Fibroblast of villous mesenchyme (primary cell): ENCODE results near the gene PRICKLE2. TPM values are rescaled to one million over a fixed set of nuclear protein-coding genes. Genes with fewer than 3 reads are reported as not detected.

Source experiments
- DNase-seq: peaks from one replicate; pipeline ENCODE4 v3.0.0-alpha.2; 2010; ENCODE audit warnings: low read depth
- H3K4me3 ChIP-seq: 2 replicates; pipeline ENCODE4 v1.5.1; 2011; ENCODE audit warnings: low read depth, mild to moderate bottlenecking, low read length
- CTCF ChIP-seq: IDR thresholded peaks from 2 replicates; pipeline ENCODE4 v1.5.1; 2012; ENCODE audit warnings: low read depth, mild to moderate bottlenecking, low read length; ENCODE audit not compliant: insufficient read depth
- total RNA-seq: library from RNA; depleted of rRNA; stranded (reverse); fragments of >200 nt; gene quantifications from 2 replicates; pipeline ENCODE4 v1.2.3, GENCODE V29; 2012

PRICKLE2 gene
- total RNA-seq, 1 donor: 36.3 TPM

- no peak overlapping the region for H3K4me3 ChIP-seq
- no peak for TF ChIP-seq CTCF
- no peak for DNase-seq
These were observed 28.4 kb upstream of the PRICKLE2 start for GRCh38 chr3:64253689-64254088.

- no peak for TF ChIP-seq CTCF
- H3K4me3 ChIP-seq: no peak overlapping the region
- DNase-seq: no peak
These were observed 25.8 kb upstream of the PRICKLE2 start for GRCh38 chr3:64251019-64251418.

GRCh38 chr3:64247991-64248646, 22.9 kb upstream of the PRICKLE2 start:
- no peak overlapping the region for H3K4me3 ChIP-seq
- TF ChIP-seq CTCF: no peak
- DNase-seq: no peak

DNA sequence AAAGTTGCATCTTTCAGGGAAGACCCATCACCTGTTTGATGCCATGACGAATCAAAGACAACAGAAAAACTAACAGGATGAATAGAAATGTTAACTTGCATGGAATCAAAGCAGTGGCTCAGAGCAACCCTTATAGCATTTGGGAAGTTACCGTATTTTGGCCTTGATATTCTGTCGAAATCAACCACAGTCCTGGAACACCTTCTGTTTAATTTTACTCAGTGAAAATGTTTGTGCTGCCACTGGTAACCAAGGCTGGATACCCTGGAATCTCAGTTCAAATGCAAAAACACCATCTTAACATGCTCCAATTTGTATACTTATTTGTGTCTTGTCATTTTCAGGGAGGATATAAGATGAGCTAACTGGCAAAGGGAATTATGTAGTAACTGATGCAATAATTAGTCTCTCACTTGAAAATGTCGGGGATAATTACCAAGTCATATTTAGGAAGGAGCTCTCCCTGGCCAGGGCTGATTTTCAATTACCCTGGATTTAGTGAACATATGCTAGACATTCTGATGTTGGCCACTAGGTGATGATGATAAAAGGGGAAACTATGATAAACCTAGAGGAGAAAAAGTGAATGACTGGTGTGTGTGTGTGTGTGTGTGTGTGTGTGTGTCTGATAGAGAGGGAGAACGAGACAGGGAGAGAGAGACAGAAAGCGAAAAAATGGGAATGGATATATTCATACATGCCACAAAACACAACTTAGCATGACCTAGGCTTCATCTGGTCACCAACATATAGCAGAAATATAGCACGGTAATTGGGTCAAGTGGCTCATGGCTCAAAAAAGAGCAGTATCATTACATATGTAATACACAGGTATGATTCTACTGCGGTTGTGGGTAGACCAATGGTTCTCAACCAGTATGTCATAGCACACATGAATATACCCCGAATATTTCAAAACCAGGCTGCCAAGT, 19.0 kb upstream of the PRICKLE2 start:
- DNase-seq: no peak
- H3K4me3 ChIP-seq: no peak overlapping the region
- TF ChIP-seq CTCF: peak; percentile 57

DNA sequence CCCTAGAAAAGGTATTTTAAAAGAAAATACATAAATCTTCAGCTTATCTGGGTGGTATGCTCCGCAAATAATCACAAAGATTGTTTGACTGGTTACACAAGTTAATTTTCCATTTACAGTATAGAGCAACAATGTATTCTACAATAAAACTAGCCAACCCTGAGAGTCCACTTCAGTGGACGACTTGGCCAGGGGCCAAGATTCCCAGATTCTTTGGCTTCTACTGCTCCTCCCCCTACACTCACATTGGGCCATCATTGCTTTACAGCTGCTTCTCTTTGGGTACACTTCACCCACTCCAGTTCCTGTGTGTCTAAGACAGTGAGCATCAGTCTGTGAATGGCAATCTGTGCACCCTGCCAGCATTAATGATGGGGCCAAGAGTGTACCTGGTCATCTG, 17.2 kb upstream of the PRICKLE2 start:
- no peak for DNase-seq
- no peak for TF ChIP-seq CTCF
- H3K4me3 ChIP-seq: no peak overlapping the region

GRCh38 chr3:64240959-64241358, 15.7 kb upstream of the PRICKLE2 start:
- TF ChIP-seq CTCF: no peak
- H3K4me3 ChIP-seq: no peak overlapping the region
- DNase-seq: no peak

- no peak for TF ChIP-seq CTCF
- H3K4me3 ChIP-seq: no peak overlapping the region
- DNase-seq: no peak
These were observed 15.1 kb upstream of the PRICKLE2 start for GRCh38 chr3:64240396-64240795.
